Amniotic stem cell (primary cell): ENCODE results near the gene LRP2.
"Not testable (repeated sequence)": the region's sequence is repeated elsewhere in the genome, so short reads cannot be mapped to it uniquely, and the experiment has no call there.

Experiments used
- DNase-seq: peaks from one replicate; lab custom pipeline; 2025; lab: John Stamatoyannopoulos, UW

LRP2 gene

DNA sequence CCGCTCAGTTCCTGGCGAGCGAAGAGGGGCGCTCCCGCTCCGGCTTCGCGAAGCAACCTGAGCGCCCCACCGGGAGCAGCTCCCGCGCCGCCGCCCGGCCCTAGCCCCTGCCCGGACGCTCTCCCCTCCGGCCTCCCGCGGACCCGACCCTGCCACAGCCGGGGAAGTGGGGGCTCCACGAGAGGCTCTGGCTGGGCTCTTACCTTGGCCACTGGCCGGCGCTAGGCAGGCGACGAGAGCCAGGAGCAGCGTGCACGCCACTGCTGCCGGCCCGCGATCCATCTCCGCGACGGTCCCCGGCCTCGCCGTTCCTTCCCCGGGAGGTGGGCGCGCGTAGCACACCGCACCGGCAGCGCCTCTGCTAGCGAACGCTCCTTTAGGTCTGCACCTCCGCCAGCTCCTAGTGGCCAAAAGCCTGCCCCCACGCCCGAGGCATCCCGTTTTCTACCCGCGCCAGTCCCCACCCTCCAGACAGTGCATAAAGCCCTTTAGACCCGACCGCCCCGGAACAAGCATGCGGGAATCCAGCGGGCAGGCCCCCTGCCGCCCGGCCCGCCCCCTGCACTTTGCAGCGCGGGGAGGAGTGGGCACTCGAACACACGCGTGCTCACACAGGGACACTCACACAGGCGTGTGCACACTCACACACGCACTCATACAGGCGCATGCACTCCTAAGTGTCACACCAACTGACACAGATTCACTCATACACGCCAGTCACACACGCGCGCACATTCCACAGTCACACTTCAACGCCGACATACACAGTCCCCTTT is at the start of gene LRP2:
TSS of gene LRP2 (minus strand) at position 417 of the 776 bp plus-strand sequence. CDS start at position 282, 135 bp downstream.
- DNase-seq = no peak

DNA sequence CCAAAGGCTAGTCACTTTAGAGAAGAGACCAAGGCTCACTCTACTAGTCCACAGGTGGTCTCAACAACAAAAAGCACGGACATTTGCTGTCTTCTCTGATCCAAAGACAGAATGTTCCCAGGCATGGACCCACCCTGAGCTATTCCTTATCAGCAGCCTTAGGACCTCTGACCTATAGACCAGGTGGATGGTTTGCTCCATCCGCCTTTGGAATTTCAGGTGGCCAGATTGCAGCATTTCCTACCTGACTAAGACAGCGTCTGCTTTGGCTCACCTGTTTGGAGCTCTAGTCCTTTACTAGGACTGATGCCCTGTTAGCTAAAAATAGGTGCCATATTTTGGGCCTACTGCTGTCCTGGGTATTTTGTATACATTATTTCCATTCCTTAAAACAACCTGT is 44.6 kb upstream of the LRP2 start:
- no peak for DNase-seq

DNA sequence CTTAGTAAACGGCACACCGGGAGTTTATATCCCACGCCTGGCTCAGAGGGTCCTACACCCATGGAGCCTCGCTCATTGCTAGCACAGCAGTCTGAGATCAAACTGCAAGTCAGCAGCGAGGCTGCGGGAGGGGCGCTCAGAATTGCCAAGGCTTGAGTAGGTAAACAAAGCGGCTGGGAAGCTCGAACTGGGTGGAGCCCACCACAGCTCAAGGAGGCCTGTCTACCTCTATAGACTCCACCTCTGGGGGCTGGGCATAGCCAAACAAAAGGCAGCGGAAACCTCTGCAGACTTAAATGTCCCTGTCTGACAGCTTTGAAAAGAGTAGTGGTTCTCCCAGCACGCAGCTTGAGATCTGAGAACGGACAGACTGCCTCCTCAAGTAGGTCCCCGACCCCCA is 37.2 kb upstream of the LRP2 start:
- DNase-seq = not testable (repeated sequence)

DNA sequence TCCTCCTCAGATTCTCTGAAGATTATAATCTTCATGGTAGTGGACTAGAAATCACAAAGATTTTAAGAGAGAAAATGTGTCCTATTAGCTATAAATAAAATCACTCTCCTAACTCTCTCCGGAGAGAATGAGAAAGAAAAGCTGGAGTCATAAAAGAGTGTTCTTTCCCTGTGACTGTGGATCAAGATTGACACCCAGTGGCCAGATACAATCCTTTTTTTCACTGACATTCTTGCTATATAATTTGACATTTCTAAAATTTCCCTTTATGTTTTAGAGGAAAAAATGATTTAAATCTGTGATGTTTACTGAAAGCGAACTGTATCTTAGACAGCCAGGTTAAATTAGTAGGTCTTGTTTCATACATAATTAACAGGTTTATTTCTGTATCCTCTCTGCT is 35.4 kb upstream of the LRP2 start:
- DNase-seq = no peak

DNA sequence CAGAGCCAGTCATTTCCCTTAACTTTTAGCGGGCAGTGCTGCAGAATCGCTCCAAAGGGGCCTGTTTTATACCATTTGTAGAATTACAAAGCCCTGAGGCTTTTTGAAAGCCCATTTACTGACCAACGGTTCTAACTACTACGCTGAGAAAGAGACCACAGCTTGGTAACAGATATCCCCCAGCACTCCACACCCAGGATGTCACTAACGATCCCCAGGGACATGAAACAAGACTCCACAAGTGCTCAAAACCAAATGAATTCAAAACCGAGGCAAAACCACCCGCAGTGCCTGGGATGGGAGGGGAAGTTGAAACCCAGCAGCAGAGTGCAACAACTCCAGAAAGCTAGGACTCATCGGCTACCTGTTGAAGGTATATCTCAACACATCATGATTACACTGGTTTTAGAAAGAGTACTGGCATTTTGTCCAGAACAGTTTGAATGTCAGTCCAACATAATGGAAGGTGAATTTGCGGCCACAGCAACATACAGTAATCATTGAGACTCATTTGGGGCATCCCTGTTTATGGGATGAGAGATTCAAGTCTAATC is 33.6 kb upstream of the LRP2 start:
- DNase-seq = no peak

DNA sequence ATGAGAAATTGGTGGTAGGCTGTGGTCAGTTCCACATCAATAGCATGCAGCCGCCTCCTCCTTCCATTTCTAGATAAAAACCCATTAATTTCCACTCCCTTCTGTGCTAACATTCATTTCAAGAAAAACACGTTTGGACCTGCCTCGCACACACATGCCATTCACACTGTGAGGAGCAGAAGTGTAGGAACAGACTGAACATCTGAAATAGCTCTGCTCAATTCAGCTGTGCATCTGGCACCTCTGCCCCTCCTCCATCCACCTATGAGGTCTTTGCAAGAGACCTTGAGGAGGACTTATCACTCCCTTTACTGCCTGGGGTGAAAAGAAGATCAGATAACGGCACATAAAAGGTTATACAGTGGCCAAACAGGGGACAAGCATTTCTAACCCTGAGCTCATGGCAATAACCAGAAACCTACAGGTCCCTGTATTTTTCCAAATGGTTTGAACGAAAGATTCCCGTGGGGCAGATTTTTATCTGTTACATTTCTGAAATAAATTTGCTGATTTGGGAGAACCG is 30.8 kb upstream of the LRP2 start:
- no peak for DNase-seq

DNA sequence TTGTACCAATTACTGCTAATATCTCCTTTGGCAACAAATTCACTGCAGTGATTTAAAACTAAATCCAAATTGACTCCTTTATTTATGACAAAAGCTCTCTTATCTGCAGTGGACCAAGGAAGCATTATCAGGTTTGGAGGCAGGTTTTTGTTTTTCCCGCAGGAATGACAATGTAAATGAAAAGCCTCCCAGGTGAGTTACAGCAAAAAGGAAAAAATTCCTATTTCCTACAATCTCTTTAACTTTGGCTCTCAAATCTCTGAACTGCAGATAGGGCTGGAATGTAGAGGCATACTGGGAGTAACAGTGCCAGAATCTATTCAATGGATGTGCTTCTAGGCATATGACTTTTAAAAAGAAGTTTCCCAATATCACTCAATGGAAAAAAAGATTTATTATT is 28.9 kb upstream of the LRP2 start:
- DNase-seq = no peak

DNA sequence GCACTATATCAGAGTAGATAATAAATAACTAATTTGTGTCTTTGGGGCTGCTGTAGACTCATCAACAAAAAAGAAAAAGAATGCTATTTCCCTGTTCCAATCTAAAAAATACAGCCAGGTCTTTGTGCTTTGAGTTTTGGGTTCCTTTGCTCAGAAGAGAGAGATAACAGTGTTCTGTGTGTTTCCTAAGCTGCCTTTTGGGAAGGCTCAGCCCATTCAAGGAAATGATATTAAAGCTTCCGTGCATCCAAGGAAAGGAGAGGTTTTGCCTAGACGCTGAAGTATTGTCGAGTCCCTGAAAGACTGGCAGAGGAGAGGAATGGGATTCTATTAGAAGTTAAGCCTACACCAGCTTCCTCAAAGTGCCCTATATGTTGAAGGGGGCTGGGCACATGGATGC is 25.8 kb upstream of the LRP2 start:
- no peak for DNase-seq

DNA sequence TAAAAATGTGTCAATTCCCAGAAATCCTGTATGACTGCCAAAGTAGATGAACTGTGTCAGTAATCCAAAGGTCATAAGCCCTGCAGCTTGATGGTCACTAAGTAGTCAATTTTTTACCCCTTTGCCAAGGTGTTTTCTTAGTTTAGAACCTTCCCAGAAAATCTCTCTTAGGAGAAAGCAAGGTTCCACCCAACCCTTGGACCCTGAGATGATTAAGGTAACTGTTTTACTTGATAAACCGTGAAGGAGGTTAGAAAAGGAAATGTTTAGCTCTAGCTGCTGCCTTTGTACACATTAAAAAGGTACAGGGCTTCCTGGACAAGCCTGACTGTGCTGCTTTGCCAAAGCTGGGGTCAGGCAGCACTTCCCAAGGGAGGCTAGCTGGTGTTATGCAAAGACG is 24.4 kb upstream of the LRP2 start:
- DNase-seq = no peak

DNA sequence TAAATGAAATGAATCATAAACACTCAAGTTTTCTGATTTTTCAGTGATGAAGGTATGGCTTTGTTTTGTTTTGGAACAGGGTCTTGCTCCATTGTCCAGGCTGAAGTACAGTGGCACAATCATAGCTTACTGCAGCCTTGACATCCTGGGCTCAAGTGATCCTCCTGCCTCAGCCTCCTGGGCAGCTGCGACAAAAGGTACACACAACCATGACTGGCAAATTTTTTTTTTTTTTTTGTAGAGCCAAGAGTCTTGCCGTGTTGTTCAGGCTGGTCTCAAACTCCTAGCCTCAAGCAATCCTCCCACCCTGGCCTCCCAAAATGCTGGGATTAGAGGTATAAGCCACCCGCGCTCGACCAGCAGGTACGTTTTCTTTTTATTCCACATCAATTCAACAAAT is 22.5 kb upstream of the LRP2 start:
- DNase-seq = no peak

DNA sequence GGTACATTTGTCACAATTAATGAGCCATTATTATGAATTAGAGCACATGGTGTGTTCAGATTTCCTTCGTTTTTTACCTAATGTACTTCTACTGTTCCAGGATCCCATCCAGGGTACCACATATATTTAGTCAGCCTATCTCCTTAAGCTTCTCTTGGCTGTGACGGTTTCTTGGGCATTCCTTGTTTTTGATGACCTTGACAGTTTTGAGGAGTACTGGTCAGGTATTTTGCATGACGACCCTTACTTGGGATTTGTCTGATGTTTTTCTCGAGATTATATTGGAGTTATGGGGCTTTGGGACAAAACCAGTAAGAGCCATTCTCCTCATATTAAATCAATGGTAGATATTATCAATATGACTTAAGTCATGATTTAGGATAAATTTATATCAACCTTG is 10.2 kb upstream of the LRP2 start:
- DNase-seq = no peak

DNA sequence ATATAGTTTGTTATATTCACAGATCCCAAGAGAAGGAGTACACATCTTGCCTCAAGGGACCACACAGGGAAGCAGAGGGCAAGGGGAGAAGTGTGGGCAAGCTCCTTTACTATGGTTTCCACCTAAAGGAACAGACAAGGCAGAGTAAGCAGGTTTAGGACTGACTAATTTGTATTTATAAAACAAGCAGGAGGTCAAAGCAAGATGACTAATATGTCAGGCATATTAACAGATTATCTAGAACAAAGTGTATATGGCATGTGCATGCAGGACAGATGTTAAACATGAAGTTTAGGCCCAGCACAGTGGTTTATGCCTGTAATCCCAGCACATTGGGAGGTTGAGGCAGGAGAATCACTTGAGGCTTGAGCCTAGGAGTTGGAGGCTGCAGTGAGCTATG is 3.7 kb upstream of the LRP2 start:
- no peak for DNase-seq

DNA sequence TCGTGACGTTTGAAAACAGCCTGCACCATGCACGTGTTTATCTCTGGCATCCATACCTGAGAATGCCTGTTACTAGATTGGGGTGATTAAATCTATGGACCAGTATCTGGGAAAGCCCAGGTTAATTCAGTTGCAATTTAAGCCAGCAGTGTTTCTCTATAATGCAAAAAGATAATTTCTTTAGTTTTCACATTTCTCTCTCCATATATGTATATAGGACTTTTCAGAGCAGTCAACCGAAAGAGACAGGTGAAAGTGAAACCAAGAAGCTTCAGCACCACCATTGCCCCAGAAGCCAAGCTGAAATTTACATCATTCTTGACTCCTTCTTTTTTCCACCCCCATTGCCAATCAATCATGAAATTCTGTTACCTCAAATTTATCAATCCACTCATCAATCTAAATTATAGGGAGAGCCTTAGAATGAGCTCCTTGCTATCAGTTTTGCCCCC is 2.7 kb upstream of the LRP2 start:
- DNase-seq = no peak

DNA sequence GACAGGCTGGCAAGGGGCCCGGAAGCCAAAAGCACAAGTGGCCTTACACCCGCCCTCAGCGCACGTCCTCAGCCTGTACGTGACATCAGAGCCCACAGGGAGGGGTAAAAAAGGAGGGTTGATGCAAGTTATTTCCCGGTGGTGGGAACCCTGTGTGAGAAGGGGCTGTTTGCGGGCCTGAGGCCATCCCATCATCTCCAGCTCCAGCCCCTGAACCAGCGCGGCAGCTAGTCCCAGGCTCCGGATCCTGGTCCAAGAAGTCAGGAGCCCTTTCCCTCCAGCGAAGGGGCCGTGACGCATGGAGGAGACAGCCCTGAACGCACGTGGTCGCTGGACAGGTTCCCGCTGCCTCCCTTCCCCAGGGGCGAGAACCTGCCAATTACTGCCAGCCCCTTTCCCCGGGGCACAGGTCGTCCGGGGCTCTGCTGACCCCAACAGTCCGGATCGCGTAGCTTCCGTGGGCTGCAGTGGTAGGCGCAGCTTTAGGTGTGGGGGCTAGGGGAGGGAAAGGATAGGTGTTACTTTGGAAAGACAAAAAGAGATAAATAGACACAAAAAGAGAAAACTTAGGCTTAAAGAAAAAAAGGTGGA is 1.3 kb upstream of the LRP2 start:
- no peak for DNase-seq

DNA sequence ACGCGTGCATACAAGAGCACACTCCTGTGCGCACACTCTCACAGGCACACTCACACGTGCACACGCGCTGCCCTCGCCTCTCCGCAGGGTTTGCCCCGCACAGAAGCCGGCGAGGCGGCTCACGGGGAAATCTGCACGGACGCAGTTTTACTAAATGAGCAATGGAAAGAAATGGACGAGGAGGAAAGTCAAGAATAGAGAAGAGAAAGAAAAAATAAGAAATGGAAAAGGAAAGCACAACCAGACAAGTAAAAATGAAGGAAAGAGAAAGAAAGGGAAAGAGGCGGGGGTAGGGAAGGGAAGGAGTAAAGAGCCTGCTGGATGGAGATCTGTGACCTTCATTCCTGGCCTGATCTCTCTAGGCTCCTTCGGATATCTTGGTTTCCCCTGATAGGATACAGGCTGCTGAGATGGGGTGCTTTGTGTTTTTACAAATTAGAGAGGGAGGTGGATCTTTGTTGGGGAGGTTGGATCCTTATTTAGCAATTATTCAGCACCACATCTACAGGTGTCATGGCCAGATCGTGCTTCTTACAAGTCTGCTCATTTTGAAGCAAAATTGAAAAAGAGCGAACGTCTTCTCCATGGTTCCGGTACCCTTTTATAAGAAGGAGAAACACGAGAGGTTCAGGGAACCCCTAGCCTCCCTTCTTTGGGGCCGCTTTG is 693 bp upstream of the LRP2 start:
- no peak for DNase-seq

DNA sequence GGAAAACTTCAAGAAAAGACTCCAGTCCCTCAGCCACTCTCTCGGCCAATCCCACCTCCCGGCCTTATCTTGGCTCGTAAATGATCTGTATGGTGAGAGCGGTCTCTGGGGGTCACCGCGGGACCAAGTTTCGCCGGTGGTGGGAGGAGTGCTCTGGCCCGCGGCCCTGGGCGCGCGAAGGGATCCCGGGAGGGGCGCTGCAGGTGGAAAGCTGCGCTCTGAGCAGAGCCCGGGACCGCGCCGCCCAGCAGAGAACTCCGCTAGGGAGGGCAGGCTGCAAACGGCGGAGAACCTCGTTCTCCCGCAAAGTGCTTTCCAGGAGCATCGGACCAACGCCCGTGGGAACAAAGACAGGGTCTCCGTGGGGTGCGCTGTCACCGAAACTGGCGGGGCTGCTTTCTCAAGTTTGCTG is 622 bp downstream of the LRP2 start:
- DNase-seq = no peak

DNA sequence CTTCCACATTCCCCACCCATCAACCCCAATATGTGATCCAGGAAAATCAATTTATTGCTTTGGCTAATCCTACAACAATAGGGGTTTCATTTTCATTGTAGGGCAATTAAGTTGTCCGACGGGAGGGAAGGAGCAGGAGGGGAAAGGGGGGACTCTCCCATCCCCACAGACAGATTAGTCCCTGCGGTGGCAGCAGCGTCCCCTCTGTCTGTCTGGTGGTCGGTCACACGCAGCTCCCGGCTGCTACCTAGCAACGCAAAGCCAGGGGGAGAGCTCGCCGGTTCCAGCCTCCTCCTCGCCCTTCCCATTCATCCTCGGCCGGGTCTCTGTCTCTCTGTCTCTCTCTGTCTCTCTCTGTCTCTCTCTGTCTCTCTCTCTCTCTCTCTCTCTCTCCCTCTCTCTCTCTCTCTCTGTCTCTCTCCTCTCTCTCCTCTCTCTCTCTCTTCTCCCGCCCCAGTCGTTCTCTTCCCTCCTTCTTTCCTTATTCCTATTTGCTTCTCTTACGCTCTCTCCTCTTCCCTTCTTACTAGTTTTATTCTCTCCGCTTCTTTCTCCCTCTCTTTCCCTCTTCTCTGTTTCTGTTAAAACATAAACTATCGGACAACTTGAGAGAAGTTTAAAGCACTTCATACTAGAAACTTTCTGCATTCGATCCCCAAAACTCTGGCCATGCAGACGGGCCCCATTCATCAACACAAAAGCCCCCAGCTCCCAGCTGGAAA is 1.2 kb downstream of the LRP2 start:
- DNase-seq = no peak

DNA sequence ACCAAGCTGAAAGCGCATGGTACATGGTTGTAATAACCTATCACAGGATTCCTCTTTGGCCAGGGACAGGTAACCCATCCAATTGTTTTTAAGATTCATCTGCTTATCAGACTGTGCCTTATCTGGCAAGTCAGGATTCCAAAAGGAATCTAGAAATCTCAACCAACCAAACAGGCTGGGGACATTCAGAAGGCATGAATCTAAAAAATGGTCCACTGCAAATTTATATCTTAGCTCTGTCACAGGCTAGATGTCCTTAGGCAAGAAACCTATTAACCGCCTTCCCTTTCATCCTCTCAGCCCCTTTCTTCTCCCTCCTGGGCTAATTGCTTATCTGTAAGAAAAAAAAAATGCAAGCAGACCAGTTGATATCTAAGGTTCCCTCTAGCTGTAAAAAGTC is 4.3 kb downstream of the LRP2 start:
- no peak for DNase-seq

DNA sequence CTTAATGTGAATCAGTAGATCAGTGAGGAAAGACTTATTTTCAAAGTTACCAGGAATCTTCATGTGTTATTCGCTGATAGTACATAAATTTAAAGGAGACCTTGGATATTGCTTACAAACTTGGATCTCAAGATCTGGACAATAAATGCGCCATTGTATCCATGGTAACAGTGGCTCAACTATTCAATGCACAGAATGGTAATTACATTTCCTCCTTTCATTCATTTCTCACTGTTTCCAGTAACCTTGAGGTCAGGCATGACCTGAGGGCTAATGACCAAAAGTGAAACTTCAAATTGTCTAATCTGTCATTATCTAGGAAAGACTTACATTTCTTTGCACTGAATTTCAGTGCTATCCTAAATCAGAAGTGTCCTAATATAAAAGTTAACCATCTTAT is 8.1 kb downstream of the LRP2 start:
- DNase-seq = no peak

DNA sequence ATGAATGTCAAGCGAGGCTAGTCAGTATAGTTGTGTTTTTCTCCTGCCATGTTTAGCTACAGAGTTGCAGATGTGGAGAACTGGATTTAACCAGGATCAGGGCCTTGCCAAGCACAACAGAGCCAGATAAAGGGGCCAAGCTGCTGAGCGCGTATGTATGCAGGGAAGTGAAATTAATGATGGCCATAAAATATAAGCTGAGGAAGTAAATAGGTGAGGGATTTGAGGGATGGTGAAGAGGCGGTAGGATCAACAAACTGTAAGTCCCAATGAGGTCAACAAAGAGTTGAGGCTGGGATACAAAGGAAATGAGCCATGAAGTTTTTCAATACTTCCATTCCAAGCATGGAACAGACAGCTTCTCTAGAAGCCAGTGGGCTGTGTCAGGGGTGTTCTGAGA is 10.6 kb downstream of the LRP2 start:
- DNase-seq = no peak

DNA sequence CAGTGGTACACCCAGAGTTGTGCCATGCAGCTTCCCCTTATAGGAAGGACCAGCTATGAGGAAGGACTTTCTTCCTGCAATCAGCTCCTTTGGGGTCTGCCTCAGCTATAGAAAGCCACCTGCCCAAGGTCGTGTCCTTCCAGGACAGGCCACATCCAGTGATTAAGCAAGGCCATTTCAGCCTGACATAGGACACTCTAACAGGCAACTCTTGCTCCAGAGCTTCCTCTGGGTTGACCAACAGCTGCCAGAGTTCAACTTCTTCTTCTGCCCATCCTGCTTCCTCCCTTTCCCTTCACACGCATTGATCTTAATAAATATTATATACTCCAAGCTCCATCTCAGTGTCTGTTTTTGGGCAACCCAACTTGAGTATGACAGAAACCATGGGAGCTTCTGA is 12.8 kb downstream of the LRP2 start:
- DNase-seq = no peak
